BJ (cell line): ENCODE results near the gene MOV10. TPM values are rescaled to one million over a fixed set of nuclear protein-coding genes. Genes with fewer than 3 reads are reported as not detected.
A peak's percentile ranks its signal among the peaks of the same experiment; 100 is the strongest.
"Not testable (repeated sequence)": the region's sequence is repeated elsewhere in the genome, so short reads cannot be mapped to it uniquely, and the experiment has no call there.

Source experiments
- CTCF ChIA-PET: fragments of 350-600 bp; formaldehyde crosslinking; extraction: SDS; loops from one replicate; lab custom pipeline; 2021; ENCODE audit warnings: antibody characterized with exemption, inconsistent platforms; lab: Yijun Ruan, JAX
- POLR2A ChIA-PET: fragments of 300-600 bp; sonication (Branson Sonifier 250); formaldehyde crosslinking; extraction: SDS; loops from one replicate; lab custom pipeline; 2021; ENCODE audit warnings: antibody characterized with exemption; lab: Charles Lee
- DNase-seq: peaks from one replicate; pipeline ENCODE4 v3.0.0-alpha.2; 2011; ENCODE audit warnings: low read depth
- H3K27me3 ChIP-seq: 2 replicates; pipeline ENCODE4 v1.6.0; 2011; ENCODE audit warnings: low read length; ENCODE audit not compliant: control insufficient read depth, insufficient read depth
- H3K36me3 ChIP-seq: 2 replicates; pipeline ENCODE4 v1.5.1; 2011; ENCODE audit warnings: low read length; ENCODE audit not compliant: control insufficient read depth, insufficient read depth
- H3K4me3 ChIP-seq: 2 replicates; pipeline ENCODE4 v1.5.1; 2011; ENCODE audit warnings: low read depth, mild to moderate bottlenecking, control low read depth, low read length
- polyA plus RNA-seq: library from polyadenylated mRNA; depleted of rRNA; stranded (reverse); fragments of >200 nt; gene quantifications from 2 replicates; pipeline ENCODE4 v1.2.3, GENCODE V29; 2011
- TF ChIP-seq, protein P1 (sequence below): IDR thresholded peaks from 2 replicates; pipeline ENCODE4 v1.5.1; 2011; ENCODE audit warnings: low read depth, mild to moderate bottlenecking, control low read depth, inconsistent platforms, low read length, moderate library complexity; ENCODE audit not compliant: insufficient read depth

MOV10 gene
- polyA plus RNA-seq, 1 experiment: 93.7 TPM

DNA sequence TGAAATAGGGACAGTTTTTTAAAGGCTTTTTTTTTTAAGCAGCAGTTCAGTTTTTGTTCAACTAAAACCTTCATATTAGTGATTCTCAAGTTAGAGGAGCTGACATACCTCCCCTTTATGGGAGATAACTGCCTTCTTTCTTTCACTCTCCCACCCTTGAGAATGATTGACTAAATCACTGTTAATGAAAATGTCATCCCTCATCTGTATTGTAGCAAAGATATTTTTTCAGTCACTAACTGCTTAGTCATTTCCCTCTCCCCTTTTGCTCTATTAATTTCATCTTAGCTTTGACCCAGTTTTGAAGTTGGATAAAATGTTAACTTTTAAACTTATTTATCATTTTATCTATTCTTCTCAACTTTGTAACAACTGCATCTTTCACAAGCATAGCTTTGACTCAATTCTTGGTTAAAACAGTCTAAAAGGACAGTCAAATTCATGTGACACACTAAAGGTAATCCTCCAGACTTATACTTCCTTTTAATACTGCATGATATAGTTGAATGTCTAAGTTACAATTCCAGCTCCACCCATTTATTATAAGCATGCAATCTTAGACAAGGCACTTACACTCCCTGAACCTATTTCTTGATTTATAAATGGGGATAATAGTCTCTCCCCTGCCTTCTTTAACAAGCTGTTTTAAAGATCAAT is 37.7 kb upstream of the MOV10 start:
- ChIA-PET CTCF (interaction anchor here (1.0 to 1.8 kb wide), 4 partner anchors 52 to 246 kb away, joined by 3 to 6 read pairs (median 3); no protein-coding TSS in a partner anchor), POLR2A (no interaction called here)
- H3K27me3 ChIP-seq: no peaks in the 10 kb centered on the region
- TF ChIP-seq, protein P1, sequence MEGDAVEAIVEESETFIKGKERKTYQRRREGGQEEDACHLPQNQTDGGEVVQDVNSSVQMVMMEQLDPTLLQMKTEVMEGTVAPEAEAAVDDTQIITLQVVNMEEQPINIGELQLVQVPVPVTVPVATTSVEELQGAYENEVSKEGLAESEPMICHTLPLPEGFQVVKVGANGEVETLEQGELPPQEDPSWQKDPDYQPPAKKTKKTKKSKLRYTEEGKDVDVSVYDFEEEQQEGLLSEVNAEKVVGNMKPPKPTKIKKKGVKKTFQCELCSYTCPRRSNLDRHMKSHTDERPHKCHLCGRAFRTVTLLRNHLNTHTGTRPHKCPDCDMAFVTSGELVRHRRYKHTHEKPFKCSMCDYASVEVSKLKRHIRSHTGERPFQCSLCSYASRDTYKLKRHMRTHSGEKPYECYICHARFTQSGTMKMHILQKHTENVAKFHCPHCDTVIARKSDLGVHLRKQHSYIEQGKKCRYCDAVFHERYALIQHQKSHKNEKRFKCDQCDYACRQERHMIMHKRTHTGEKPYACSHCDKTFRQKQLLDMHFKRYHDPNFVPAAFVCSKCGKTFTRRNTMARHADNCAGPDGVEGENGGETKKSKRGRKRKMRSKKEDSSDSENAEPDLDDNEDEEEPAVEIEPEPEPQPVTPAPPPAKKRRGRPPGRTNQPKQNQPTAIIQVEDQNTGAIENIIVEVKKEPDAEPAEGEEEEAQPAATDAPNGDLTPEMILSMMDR: no peak
- DNase-seq: no peak
- no peak overlapping the region for H3K4me3 ChIP-seq
- H3K36me3 ChIP-seq: no peaks in the 10 kb centered on the region

DNA sequence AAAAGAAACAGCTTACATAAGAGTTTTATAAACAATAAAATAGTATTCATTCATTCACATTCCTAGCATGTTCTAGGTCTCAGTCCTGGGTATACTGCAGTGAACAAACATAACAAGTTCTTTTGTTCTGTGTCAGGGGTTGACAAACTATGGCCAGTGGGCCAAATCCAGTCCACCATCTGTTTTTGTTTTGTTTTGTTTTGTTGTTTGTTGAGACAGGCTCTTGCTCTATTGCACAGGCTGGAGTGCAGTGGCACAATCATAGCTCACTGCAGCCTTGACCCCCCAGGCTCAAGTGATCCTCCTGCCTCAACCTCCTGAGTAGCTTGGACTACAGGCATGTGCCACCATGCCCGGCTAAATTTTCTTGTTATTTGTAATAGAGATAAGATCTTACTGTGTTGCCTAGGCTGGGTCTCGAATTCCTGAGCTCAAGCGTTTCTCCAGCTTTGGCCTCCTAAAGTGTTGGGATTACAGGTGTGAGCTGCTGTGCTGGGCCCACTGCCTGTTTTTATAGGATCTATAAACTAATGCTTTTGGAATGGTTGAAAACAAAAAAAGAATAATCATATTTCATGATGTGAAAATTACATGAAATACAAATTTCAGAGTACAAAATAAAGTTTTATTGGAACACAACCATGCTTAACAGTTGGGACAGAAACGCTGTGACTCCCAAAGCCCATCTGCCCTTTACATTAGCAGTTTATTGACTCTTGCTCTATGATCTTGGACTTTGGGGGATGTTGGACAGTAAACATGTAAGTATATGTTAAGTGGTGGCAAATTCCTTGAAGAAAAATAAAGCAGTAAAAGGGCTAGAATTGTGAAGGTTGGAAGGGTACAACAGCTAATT is 37.0 kb upstream of the MOV10 start:
- CTCF ChIA-PET: interaction anchor here (0.6 to 1.8 kb wide), 6 partner anchors 19 to 246 kb away, joined by 3 to 6 read pairs (median 3); partner anchors contain the start of gene ST7L
- TF ChIP-seq, protein P1: no peak
- Histone ChIP-seq H3K27me3 (no peaks in the 10 kb centered on the region), H3K4me3 (no peak overlapping the region), H3K36me3 (no peaks in the 10 kb centered on the region)
- DNase-seq: peak; percentile 40
- POLR2A ChIA-PET: interaction anchor here (0.6 kb wide), 1 partner anchor 65 kb away, joined by 3 read pairs; no protein-coding TSS in a partner anchor

DNA sequence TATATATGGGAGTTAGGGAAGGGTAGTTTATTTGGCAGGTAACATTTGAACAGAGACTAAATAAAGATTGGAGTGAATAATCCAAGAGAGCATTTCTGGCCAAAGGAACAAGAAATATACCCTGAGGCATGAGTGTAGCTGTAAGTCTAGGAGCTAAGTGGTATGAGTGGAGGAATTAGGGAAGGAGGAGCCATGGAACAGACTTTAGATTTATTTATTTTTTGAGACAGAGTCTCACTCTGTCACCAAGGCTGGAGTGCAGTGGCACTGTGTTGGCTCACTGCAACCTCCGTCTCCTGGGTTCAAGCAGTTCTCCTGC is 36.4 kb upstream of the MOV10 start:
- H3K4me3 ChIP-seq: no peak overlapping the region
- DNase-seq: no peak
- H3K36me3 ChIP-seq: no peaks in the 10 kb centered on the region
- TF ChIP-seq, protein P1: no peak
- ChIA-PET POLR2A (interaction anchor here (0.6 kb wide), 1 partner anchor 65 kb away, joined by 3 read pairs; no protein-coding TSS in a partner anchor), CTCF (interaction anchor here (0.6 to 1.8 kb wide), 3 partner anchors 19 to 78 kb away, joined by 3 to 6 read pairs (median 4); partner anchors contain the start of gene ST7L)
- H3K27me3 ChIP-seq: no peaks in the 10 kb centered on the region

DNA sequence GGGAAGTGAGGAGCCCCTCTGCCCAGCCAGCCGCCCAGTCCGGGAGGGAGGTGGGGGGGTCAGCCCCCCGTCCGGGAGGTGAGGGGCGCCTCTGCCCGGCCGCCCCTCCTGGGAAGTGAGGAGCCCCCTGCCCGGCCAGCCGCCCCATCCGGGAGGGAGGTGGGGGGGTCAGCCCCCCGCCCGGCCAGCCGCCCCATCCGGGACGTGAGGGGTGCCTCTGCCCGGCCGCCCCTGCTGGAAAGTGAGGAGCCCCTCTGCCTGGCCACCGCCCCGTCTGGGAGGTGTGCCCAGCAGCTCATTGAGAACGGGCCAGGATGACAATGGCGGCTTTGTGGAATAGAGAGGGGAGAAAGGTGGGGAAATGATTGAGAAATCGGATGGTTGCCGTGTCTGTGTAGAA is 34.0 kb upstream of the MOV10 start:
- H3K36me3 ChIP-seq, DNase-seq, H3K27me3 ChIP-seq, H3K4me3 ChIP-seq, CTCF ChIA-PET, POLR2A ChIA-PET: not testable (repeated sequence)

DNA sequence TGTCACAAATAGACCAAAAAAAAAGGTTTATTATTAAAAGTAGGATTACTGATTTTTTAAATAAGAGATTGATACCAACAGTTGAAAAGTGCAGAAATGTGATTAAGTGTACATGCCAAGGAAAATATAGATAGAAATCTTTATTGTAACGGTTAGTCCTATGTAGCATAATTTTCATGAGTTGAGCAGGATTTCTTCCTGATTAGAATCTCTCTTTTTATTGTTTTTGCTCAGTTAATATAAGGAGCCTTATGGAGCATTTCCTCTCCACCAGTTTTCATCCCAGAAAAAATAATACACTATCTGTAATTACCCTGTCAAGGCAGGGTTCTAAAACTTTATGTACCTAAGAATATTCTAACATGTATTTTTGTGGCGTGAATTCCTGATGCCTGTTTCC is 31.4 kb upstream of the MOV10 start:
- Histone ChIP-seq H3K36me3 (0 out of 2 replicates have a peak, but pooled peaks cover 1% of the 10 kb centered on the region), H3K27me3 (no peaks in the 10 kb centered on the region), H3K4me3 (no peak overlapping the region)
- TF ChIP-seq, protein P1: no peak
- ChIA-PET CTCF (interaction anchor here (0.7 to 1.6 kb wide), 4 partner anchors 9 to 68 kb away, joined by 3 to 4 read pairs (median 4); no protein-coding TSS in a partner anchor), POLR2A (no interaction called here)
- no peak for DNase-seq
